ENCODE measurements around the gene NPHP1. TPM values are rescaled to one million over a fixed set of nuclear protein-coding genes. Genes with fewer than 3 reads are reported as not detected.

NPHP1 gene
- 2.8 and 3.3 TPM in 2 replicates for total RNA-seq (2021; fragmentation: NEBNext Ultra II Directional; extraction: Animal tissue kit (Norgen Biotek cat#: 25700))
- polyA plus RNA-seq (2011; rRNA removed): 0.74 and 1.4 TPM in 2 replicates
- polyA plus RNA-seq (2011; cell fraction: cytosol; rRNA removed): 1.8 TPM
- polyA plus RNA-seq (2011; cell fraction: nucleus; rRNA removed): 1.2 TPM
- polyA plus RNA-seq (2012, experiment 1 of 2): 2.0 to 3.5 TPM (median 2.4 TPM) in 4 replicates
- polyA plus RNA-seq (2012, experiment 2 of 2): 2.3 TPM
- 5.3 TPM for polyA plus RNA-seq (2013, experiment 1 of 2)
- polyA plus RNA-seq (2013, experiment 2 of 2): 4.8 TPM
- polyA minus RNA-seq (2011; rRNA and poly(A)+ RNA removed): 0.79 and 1.4 TPM in 2 replicates
- 0.73 TPM for polyA minus RNA-seq (2011; cell fraction: cytosol; rRNA and poly(A)+ RNA removed)
- 4.6 TPM for polyA minus RNA-seq (2011; cell fraction: nucleus; rRNA and poly(A)+ RNA removed)
- long read RNA-seq, experiment 1: 0 reads
- long read RNA-seq, experiment 2, partial matches to known transcripts: 2 of 6 reads
- long read RNA-seq, experiment 2, other reads (novel, unspliced or antisense): 4 of 6 reads

DNA sequence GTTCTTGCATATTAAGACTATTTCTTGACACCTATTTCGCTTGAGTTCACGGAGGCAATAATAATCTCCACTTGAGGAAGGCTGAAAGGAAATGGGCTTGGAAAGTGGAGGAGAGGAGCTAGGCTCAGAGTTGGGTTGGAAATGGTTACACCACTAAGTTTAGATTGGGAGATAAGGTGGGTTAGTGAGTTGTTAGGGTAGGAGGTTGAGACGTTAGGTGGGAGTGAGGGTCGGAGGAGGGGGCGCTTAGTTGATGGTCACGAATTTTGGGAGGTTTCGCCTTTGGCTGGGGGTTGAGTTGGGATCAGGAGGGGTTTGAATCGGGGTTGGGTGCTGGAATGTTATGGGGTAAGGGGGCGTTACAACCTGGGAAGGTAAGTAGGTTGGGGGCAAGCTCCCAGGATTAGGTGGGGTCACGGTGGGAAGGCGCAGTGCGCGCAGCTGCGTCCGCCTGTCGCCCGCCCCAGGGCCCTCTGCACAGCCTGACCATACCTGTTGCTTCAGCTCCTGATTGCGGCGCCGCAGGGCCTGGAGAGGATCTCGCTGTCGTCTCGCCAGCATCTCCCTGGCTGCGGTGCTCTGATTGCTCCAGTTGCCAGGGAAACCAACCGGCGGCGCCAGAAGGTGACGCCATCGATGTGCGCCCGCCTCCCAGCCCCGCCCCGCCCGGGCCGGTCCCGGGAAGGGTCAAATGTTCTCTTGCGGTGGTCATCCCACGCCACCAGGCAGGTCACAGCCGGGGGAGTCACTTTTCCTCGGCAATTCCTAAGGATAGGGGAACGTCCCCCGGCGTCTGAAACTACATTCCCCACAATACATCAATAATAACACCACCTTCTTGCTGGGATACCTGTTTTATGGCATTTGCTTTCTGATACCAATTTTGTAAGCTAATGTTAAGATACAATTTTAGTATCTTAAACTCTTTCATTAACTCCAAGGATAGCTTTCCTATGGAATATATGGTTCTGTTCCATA lies at the start of gene NPHP1:
NPHP1 (minus strand) TSS at position 606 of the 978 bp plus-strand sequence; CDS start at position 561, 45 bp downstream.
- Histone ChIP-seq H2BK15ac (ENCODE audit: low read length) (no peak within 1 kb of the TSS), H3K56ac (replicated peaks; ENCODE audit: insufficient read length, low read depth, low read length) (no peak within 1 kb of the TSS), H3K27ac (ENCODE audit: low read depth, low read length) (no peak within 1 kb of the TSS), H4K8ac (ENCODE audit: extremely low read depth, insufficient read depth, low read length) (peak within 1 kb of the TSS; percentile 89; the same call in 1 of the 2 replicates), H3K23me2 (ENCODE audit: low read depth, low read length) (peaks cover 7% of the 10 kb centered on the region), H3K36me3 (ENCODE audit: control insufficient read depth in 2 of 4, insufficient read depth in 4 of 4, low read length in 3 of 4) (no peaks in the 10 kb centered on the region), H3K27me3 (replicated peaks in 1 of 4; ENCODE audit: control insufficient read depth in 3 of 4, extremely low read depth in 1 of 4, insufficient read depth in 3 of 4, low read length in 3 of 4) (no peaks in the 10 kb centered on the region), H3K4me3 (ENCODE audit: extremely low read depth in 1 of 4, insufficient read depth in 2 of 4, low read depth in 3 of 4, low read length in 4 of 4) (peak within 1 kb of the TSS; percentile 57 to 80 (median 75)), H3K4ac (replicated peaks; ENCODE audit: insufficient read length, low read depth, low read length) (no peak within 1 kb of the TSS), H2BK5ac (ENCODE audit: low read depth, low read length) (no peak within 1 kb of the TSS; the same call in 1 of the 2 replicates), H3K18ac (ENCODE audit: extremely low read depth, low read length) (no peak within 1 kb of the TSS), H2AK5ac (ENCODE audit: low read depth, low read length) (no peak within 1 kb of the TSS), H3K79me1 (ENCODE audit: low read depth, low read length) (no peaks in the 10 kb centered on the region), H3K9me3 (ENCODE audit: insufficient read depth in 2 of 2, low read depth in 1 of 2, low read length in 1 of 2) (no peaks in the 10 kb centered on the region), H2BK20ac (ENCODE audit: low read length) (no peak within 1 kb of the TSS), H3K14ac (ENCODE audit: insufficient read length) (no peak within 1 kb of the TSS), H3K4me2 (ENCODE audit: insufficient read depth in 1 of 2, low read depth in 2 of 2, low read length in 2 of 2) (peak within 1 kb of the TSS; percentile 72 to 95), H2AFZ (ENCODE audit: low read length) (peak within 1 kb of the TSS; percentile 87), H2BK12ac (ENCODE audit: low read depth, low read length) (no peak within 1 kb of the TSS), H2BK120ac (replicated peaks; ENCODE audit: low read depth, low read length) (no peak within 1 kb of the TSS), H3K23ac (ENCODE audit: insufficient read length) (no peak within 1 kb of the TSS), H3K79me2 (ENCODE audit: control insufficient read depth in 1 of 2, insufficient read depth in 2 of 2, low read length in 2 of 2) (no peaks in the 10 kb centered on the region), H3K4me1 (replicated peaks in 1 of 4; ENCODE audit: control insufficient read depth in 3 of 4, insufficient read depth in 4 of 4, low read length in 3 of 4) (no peaks in the 10 kb centered on the region), H4K91ac (replicated peaks; ENCODE audit: insufficient read length, low read length) (no peak within 1 kb of the TSS), H4K5ac (ENCODE audit: insufficient read length, low read depth, low read length) (peak within 1 kb of the TSS; percentile 57), H4K20me1 (replicated peaks in 1 of 2; ENCODE audit: control insufficient read depth in 1 of 2, insufficient read depth in 2 of 2, low read length in 2 of 2) (no peaks in the 10 kb centered on the region), H3K9ac (replicated peaks in 1 of 4; ENCODE audit: extremely low read depth in 1 of 4, low read depth in 3 of 4, low read length in 3 of 4) (peak within 1 kb of the TSS; percentile 54 to 81 (median 63))
- DNase-seq (ENCODE audit: low read depth in 1 of 2, low spot score in 2 of 2) (peak; percentile 44 to 98), FAIRE-seq (no peak)
- ChIA-PET CTCF (ENCODE audit: partially characterized antibody) (interaction anchor here (1.1 to 1.2 kb wide), 2 partner anchors 35 to 37 kb away, joined by 3 read pairs; no protein-coding TSS in a partner anchor), POLR2A (ENCODE audit: partially characterized antibody) (interaction anchor here (1.0 to 1.1 kb wide), 2 partner anchors 10 to 37 kb away, joined by 3 to 4 read pairs; no protein-coding TSS in a partner anchor)
- WGBS, 2 experiments (ENCODE audit: extremely low coverage in 1 of 2, insufficient coverage in 1 of 2, insufficient read length in 1 of 2, insufficient replicate concordance in 2 of 2, low coverage in 1 of 2, low lambda C conversion rate in 2 of 2, missing lambda C conversion rate in 1 of 2): 5 to 100% methylated on average over 1 to 42 of the region's 43 CpGs
- TF ChIP-seq KDM5A (IDR thresholded peaks at IDR 0.05; ENCODE audit: low read length) (0 out of 2 replicates have a peak, but pooled peaks have one; percentile 49), HDAC6 (IDR thresholded peaks at IDR 0.05; ENCODE audit: low read depth, low read length) (no peak), RNF2 (IDR thresholded peaks at IDR 0.05; ENCODE audit: borderline replicate concordance, low read depth, low read length, missing control alignments, poor library complexity, severe bottlenecking) (no peak), TBP (IDR thresholded peaks at IDR 0.05; ENCODE audit: low read depth, low read length) (peak; percentile 48)
- TF ChIP-seq, protein P1, sequence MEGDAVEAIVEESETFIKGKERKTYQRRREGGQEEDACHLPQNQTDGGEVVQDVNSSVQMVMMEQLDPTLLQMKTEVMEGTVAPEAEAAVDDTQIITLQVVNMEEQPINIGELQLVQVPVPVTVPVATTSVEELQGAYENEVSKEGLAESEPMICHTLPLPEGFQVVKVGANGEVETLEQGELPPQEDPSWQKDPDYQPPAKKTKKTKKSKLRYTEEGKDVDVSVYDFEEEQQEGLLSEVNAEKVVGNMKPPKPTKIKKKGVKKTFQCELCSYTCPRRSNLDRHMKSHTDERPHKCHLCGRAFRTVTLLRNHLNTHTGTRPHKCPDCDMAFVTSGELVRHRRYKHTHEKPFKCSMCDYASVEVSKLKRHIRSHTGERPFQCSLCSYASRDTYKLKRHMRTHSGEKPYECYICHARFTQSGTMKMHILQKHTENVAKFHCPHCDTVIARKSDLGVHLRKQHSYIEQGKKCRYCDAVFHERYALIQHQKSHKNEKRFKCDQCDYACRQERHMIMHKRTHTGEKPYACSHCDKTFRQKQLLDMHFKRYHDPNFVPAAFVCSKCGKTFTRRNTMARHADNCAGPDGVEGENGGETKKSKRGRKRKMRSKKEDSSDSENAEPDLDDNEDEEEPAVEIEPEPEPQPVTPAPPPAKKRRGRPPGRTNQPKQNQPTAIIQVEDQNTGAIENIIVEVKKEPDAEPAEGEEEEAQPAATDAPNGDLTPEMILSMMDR (IDR thresholded peaks at IDR 0.05; ENCODE audit: control extremely low read depth in 1 of 3, insufficient read depth in 1 of 3, low read depth in 1 of 3, low read length in 3 of 3): no peak
